ENCODE data around the gene MACROH2A2.

DNA sequence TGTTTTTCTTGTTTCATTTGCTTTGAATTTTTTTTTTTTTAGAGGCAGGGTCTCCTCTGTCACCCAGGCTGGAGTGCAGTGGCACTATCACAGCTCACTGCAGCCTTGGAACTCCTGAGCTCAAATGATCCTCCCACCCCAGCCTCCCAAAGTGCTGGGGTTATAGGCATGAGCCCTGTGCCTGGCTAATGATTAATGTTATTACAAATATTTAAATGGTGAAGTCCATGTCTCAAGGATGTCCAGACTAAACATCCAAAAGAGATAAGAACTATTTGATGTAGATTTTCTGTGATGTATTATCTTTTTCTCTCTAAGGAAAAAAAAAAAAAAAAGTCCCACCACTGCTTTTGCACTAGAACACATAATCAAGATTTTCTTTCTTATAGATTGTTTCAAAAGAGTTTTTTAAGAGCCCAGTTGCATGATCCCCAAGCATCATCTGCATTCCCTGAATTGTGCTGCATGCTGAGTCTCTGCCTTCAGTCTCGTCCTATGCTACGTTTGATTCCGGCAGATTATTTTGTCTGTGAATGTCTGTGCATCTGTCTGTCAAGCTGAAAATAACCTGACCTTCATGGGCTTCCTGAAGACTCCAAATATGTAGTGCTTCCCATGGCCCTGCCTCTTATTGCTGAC lies 33.4 kb downstream of the MACROH2A2 start:
- TF ChIP-seq POLR2AphosphoS5 (IDR thresholded peaks at IDR 0.05; ENCODE audit: low read depth): no peak
- TF ChIP-seq CTCF (conservative IDR thresholded peaks at IDR 0.05; ENCODE audit: low read depth in 2 of 2): no peak
- TF ChIP-seq ETS1 (IDR thresholded peaks at IDR 0.05): no peak
- no peak for TF ChIP-seq JUNB (IDR thresholded peaks at IDR 0.05; ENCODE audit: unreplicated experiment)
- TF ChIP-seq STAT1 (IDR thresholded peaks at IDR 0.05; ENCODE audit: unreplicated experiment): no peak
- no peak for TF ChIP-seq EZH2 (IDR thresholded peaks at IDR 0.05; ENCODE audit: low read depth, unreplicated experiment)
- TF ChIP-seq, protein P1, sequence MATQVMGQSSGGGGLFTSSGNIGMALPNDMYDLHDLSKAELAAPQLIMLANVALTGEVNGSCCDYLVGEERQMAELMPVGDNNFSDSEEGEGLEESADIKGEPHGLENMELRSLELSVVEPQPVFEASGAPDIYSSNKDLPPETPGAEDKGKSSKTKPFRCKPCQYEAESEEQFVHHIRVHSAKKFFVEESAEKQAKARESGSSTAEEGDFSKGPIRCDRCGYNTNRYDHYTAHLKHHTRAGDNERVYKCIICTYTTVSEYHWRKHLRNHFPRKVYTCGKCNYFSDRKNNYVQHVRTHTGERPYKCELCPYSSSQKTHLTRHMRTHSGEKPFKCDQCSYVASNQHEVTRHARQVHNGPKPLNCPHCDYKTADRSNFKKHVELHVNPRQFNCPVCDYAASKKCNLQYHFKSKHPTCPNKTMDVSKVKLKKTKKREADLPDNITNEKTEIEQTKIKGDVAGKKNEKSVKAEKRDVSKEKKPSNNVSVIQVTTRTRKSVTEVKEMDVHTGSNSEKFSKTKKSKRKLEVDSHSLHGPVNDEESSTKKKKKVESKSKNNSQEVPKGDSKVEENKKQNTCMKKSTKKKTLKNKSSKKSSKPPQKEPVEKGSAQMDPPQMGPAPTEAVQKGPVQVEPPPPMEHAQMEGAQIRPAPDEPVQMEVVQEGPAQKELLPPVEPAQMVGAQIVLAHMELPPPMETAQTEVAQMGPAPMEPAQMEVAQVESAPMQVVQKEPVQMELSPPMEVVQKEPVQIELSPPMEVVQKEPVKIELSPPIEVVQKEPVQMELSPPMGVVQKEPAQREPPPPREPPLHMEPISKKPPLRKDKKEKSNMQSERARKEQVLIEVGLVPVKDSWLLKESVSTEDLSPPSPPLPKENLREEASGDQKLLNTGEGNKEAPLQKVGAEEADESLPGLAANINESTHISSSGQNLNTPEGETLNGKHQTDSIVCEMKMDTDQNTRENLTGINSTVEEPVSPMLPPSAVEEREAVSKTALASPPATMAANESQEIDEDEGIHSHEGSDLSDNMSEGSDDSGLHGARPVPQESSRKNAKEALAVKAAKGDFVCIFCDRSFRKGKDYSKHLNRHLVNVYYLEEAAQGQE (IDR thresholded peaks at IDR 0.05; ENCODE audit: unreplicated experiment): no peak
- TF ChIP-seq NANOG (IDR thresholded peaks at IDR 0.05; ENCODE audit: borderline replicate concordance): no peak
- no peak for TF ChIP-seq EZH2phosphoT487 (IDR thresholded peaks at IDR 0.05; ENCODE audit: unreplicated experiment)
- TF ChIP-seq CREB1 (CRISPR knock-in tag; IDR thresholded peaks at IDR 0.05; ENCODE audit: low read depth): no peak

Data from GM23338 (cell line).